ENCODE results near the gene C17orf114.

C17orf114 gene

GRCh38 chr17:4802228-4802627 is at the start of gene C17orf114:
TSS of gene C17orf114 (minus strand) at chr17:4802328.
- H3K9me3 ChIP-seq = no peaks in the 10 kb centered on the region
- intact Hi-C loops (cut with DNase I) = no loop called here
- no peak within 1 kb of the TSS for H3K27ac ChIP-seq
- H3K27me3 ChIP-seq = peaks cover 0 to 18% of the 10 kb centered on the region in 2 donors
- H3K4me3 ChIP-seq = no peak within 1 kb of the TSS
- H3K36me3 ChIP-seq = peaks cover 0 to 27% of the 10 kb centered on the region in 2 donors
- no peak for TF ChIP-seq CTCF (IDR thresholded peaks at IDR 0.05)
- ATAC-seq = no peak
- H3K4me1 ChIP-seq = peaks cover 0 to 12% of the 10 kb centered on the region in 2 donors
- DNase-seq = no peak

GRCh38 chr17:4851084-4851483 is 49.0 kb upstream of the C17orf114 start:
- Histone ChIP-seq H3K27me3 (no peaks in the 10 kb centered on the region), H3K36me3 (no peaks in the 10 kb centered on the region), H3K27ac (peak overlapping the region in 1 of 2 donors; percentile 53), H3K9me3 (no peaks in the 10 kb centered on the region), H3K4me1 (peaks cover 15 to 62% of the 10 kb centered on the region in 2 donors), H3K4me3 (no peak overlapping the region)
- DNase-seq = no peak
- intact Hi-C loops (cut with DNase I) = no loop called here
- ATAC-seq = no peak
- TF ChIP-seq CTCF (IDR thresholded peaks at IDR 0.05) = no peak

DNA sequence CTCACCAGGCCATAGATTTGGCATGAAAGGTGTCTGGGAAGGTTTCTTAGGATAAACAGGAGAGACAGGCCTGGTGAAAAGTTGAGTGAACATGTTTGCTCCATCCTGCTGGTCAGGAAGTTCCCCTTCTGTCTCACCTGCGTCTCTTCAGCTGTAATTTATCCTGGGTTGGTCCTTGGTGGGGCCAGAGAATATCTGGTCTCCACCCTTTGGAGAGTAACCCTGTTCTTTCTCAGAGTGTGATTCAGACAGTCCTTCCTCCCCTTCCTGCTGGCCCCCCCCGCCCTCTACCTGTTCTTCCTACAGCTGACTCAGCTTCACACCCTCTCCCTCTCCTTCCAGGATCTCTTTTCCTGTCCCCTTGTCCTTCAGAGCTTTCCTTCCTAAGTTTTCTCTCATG is 48.1 kb upstream of the C17orf114 start:
- ATAC-seq = peak; percentile 30
- peak overlapping the region in 1 of 2 donors; percentile 53 for H3K27ac ChIP-seq

DNA sequence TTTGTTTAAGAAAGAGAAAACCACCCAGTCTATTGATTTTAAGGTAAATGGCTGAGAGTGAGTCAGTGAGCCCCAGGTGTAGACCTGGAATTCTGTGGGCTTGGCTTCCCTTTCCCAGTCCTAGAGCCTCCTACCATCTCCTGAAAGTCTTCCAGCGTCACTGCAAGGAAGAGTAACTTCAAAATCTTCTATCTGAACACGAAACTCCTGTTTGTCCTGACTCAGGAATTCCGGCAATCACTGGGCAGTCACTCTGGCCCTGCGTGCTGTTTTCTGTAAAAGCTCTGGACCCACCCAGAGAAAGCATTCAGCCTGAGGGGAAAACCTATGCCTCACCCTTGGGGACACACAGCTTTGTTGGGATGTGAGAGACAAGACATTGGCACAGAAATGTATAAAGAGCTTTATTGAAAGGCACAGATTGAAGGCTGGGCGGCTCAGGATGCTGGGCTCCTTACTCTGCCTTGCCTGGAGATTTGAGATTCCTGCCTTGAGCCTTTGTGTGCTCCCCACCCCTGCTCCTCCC is 46.9 kb upstream of the C17orf114 start:
- Histone ChIP-seq H3K4me1 (peaks cover 12 to 78% of the 10 kb centered on the region in 2 donors), H3K4me3 (no peak overlapping the region), H3K36me3 (no peaks in the 10 kb centered on the region), H3K27me3 (no peaks in the 10 kb centered on the region), H3K9me3 (no peaks in the 10 kb centered on the region), H3K27ac (peak overlapping the region in 1 of 2 donors; percentile 53)
- ATAC-seq (peak; percentile 25), DNase-seq (no peak)
- no peak for TF ChIP-seq CTCF (IDR thresholded peaks at IDR 0.05)
- intact Hi-C loops (cut with DNase I) = no loop called here

More for the DNA sequence above, 48.1 kb upstream of the C17orf114 start:
- Histone ChIP-seq H3K36me3 (no peaks in the 10 kb centered on the region), H3K4me3 (no peak overlapping the region), H3K9me3 (no peaks in the 10 kb centered on the region), H3K27me3 (no peaks in the 10 kb centered on the region), H3K4me1 (peaks cover 15 to 70% of the 10 kb centered on the region in 2 donors)
- DNase-seq = no peak
- intact Hi-C loops (cut with DNase I) = no loop called here
- no peak for TF ChIP-seq CTCF (IDR thresholded peaks at IDR 0.05)

- ATAC-seq (no peak), DNase-seq (no peak)
- H3K27ac ChIP-seq = no peak overlapping the region
- no peak overlapping the region for H3K4me3 ChIP-seq
- H3K9me3 ChIP-seq = no peaks in the 10 kb centered on the region
- intact Hi-C loops (cut with DNase I) = no loop called here
- H3K4me1 ChIP-seq = peaks cover 8 to 84% of the 10 kb centered on the region in 2 donors
- H3K27me3 ChIP-seq = no peaks in the 10 kb centered on the region
- no peaks in the 10 kb centered on the region for H3K36me3 ChIP-seq
- TF ChIP-seq CTCF (IDR thresholded peaks at IDR 0.05) = no peak
Observed at GRCh38 chr17:4846635-4847390, 44.7 kb upstream of the C17orf114 start.

All from left lung (tissue), 4 donors.